ENCODE data around the gene TP53INP2.

GRCh38 chr20:34720266-34720665 lies 16.1 kb downstream of the TP53INP2 start:
- no peak for TF ChIP-seq CTCF (IDR thresholded peaks at IDR 0.05 in 2 of 3, conservative IDR thresholded peaks at IDR 0.05 in 1 of 3; ENCODE audit: borderline replicate concordance in 1 of 3, insufficient read depth in 1 of 3, low read depth in 2 of 3, low read length in 2 of 3)
- TF ChIP-seq RAD21 (IDR thresholded peaks at IDR 0.05; ENCODE audit: low read depth) = no peak
- TF ChIP-seq POLR2AphosphoS5 (IDR thresholded peaks at IDR 0.05; ENCODE audit: low read depth, low read length) = no peak
- TF ChIP-seq REST (IDR thresholded peaks at IDR 0.05; ENCODE audit: low read depth) = no peak

Data from HCT116 (cell line).